ENCODE data around the gene FAM25A.
"Not testable (repeated sequence)": the region's sequence is repeated elsewhere in the genome, so short reads cannot be mapped to it uniquely, and the experiment has no call there.

FAM25A gene

DNA sequence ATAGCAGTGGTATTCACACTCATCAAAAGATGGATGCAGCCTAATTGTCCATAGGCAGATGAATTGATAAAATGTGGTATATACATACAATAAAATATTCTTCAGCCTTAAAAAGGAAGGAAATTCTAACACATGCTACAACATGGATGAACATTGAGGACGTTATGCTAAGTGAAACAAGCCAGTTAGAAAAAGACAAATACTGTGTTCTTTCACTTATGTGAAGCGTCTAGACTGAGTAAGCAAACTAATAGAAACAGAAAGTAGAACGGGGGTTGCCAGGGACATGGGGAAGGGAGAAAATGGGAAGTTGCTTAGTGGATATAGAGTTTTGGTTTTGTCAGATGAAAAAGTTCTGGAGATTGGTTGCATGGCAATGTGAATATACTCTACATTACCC, 6.6 kb upstream of the FAM25A start:
- not testable (repeated sequence) for DNase-seq (ENCODE audit: low spot score)

DNA sequence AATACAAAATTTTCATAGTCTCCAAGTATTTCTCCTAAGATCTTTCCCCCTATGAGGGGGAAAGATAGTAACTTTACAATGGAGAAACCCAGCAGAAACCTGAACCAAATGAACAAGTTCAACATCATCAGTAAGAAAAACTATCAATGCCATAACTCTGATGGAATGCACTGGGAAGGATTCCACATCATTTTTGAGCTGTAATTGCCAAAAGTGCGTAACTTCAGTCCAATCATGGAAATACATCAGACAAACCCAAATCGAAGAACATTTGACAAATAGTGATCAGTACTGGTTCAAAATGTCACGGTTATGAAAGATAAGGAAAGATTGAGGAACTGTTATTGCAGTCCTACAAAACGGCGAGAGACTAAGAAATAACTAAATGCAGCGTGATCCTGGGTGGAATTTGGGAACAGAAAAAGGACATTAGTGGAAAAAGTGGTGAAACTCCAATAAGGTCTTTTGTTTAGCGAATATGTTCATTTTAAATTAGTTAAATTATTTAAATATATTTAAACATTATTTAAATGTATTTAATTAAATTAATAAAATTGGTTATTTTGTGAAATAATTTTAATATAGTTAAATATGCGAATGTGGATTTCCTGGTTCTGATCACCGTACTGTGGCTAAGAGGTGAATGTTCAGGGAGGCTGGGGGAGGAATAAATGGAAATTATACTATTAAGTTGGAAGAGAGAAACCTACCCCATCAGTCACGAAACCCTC, 4.9 kb upstream of the FAM25A start:
- DNase-seq (ENCODE audit: low spot score): not testable (repeated sequence)

DNA sequence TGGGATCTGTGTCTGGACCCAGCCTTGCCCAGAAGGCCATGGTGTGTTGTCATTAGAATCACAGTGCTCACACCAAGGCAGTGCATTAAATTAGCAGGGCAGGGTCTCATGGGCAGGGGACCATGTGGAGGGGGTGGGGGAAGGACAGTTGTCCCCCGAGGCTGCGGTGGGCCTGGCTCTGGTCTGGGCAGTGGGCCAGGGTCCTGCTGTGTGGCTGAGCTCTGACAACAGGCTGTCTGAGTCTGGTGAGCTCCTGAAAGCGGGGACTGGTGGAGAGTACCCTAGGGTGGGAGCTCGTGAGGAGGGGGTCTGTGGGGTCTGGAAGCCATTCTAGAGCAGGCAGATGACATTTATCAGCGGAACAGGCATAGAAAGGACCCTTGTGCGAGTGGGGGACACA, 2.0 kb upstream of the FAM25A start:
- DNase-seq (ENCODE audit: low spot score): not testable (repeated sequence)

DNA sequence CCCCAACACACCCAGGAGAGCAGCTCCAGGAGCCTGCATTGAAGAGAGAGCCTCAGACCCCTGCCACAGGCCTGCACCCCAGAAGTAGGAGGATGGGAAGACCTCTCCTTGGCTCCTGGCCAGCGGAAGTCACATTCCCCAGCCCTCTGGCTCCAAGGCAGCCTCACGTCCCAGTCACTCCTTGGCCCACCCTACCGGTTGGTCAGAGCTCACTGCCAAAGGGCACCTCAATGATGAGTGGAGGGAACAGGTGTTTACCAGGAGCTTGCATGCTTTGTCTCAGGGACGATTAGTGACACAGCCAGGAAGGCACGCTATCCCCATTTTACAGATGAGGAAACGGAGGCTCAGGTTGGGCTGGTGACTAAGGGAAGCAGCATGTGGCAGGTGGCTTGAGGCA, 1.0 kb upstream of the FAM25A start:
- DNase-seq (ENCODE audit: low spot score): not testable (repeated sequence)

DNA sequence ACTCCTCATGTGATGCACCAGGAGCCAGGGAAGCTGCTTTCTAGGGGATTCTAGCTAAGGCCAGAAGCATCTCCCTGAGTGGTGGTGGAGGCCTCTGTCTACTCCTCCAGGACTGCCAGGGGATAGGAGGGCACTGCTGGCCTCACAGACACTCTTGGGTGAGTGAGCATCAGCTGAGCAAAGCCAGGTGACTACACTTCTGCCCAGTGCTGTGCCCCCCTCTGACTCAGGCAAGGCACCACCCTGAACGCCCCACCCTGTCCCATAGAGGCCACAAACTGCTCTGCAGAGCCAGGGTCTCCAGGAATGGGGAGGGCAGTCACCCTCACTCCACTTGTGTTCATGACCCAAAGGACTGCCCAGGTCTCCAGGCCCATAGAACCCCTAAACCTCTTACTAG, 590 bp upstream of the FAM25A start:
- not testable (repeated sequence) for DNase-seq (ENCODE audit: low spot score)

DNA sequence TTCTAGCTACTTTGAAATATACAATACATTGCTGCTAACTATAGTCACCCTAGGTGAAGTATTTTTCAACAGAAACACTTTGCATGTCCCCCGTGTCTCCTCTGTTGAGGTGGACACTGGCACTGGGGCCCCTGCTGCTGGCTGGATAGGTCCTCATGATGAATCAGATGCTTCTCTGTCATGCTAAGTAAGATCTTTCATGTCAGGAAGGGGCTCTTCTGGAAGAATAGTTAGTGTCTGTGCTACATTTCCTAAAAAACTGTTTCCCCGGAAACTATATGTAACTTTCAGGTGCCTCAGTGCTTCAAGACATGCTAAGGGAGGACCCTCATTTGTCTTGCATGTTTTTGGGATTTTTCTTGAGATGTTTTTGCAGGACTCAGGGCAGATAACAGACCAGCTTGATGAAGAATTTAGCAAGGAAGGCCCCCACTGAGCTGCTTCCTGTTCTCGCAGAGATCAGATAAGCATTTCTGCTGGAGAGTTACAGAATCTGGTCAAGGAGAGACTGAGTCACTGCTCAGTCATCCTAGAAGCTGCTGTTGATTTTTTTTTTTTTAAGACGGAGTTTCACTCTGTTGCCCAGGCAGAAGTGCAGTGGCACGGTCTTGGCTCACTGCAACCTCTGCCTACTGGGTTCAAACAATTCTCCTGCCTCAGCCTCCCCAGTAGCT, 5.3 kb downstream of the FAM25A start:
- not testable (repeated sequence) for DNase-seq (ENCODE audit: low spot score)

DNA sequence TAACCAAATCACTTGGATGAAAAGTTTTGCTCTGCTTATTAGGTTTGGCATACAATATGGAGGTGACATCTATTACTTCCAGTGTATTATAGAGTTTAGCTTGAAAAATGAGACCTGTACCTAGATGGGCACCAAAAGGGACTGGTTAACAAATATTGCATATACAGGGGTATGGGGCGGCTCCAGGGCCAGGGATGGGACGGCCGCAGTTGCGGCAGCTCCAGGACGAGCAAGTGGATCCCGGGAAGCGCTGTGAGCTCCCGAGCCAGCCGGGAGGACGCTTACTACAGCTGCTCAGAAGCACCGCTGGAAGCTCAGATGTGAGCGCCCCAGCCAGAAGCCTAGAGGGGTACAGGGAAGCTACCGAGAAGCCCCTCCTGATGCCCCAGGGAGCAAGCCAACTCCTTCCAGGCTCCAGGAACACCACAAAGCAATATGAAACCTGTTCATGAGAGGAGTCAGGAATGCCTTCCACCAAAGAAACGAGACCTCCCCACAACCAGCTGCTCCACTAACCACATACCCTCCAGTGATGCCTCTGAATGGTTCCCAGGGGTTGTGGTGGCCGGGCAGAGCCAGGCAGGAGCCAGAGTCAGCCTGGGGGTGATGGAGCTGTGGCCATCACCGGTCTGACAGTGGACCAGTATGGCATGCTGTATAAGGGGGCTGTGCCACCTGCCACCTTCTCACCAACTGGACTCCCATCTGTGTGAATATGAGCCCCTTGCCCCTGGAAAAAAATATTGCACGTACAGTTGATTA, 6.8 kb downstream of the FAM25A start:
- DNase-seq (ENCODE audit: low spot score): not testable (repeated sequence)

DNA sequence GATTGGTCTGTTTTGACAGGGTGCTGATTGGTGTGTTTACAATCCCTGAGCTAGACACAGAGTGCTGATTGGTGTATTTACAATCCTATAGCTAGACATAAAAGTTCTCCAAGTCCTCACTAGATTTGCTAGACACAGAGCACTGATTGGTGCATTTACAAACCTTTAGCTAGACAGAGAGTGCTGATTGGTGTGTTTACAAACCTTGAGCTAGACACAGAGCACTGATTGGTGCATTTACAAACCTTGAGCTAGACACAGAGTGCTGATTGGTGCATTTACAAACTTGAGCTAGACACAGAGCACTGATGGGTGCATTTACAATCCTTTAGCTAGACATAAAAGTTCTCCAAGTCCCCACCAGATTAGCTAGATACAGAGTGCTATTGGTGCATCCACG, 10.3 kb downstream of the FAM25A start:
- DNase-seq (ENCODE audit: low spot score): not testable (repeated sequence)

DNA sequence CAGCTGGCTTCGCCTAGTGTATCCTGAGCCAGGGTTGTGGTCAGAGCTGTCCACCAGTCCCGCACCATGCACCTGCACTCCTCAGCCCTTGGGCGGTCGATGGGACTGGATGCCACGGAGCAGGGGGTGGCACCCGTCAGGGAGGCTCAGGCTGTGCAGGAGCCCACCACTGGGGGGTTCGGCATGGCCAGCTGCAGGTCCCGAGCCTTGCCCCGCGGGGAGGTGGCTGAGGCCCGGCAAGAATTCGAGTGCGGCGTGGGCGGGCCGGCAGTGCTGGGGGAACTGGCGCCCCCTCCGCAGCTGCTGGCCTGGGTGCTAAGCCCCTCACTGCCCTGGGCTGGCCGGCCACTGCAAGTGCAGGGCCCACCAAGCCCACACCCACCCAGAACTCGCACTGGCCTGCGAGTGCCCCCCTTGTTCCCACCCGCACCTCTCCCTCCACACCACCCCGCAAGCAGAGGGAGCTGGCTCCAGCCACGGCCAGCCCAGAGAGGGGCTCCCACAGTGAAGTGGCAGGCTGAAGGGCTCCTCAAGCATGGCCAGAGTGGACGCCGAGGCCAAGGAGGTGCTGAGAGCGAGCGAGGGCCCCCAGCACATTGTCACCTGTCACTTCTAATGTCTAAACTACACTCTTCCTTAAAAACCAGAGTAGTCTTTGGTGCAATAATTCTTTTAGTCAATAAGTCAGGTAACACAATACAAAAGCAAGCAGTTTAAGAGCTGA, 11.0 kb downstream of the FAM25A start:
- no peak for DNase-seq (ENCODE audit: low spot score)

DNA sequence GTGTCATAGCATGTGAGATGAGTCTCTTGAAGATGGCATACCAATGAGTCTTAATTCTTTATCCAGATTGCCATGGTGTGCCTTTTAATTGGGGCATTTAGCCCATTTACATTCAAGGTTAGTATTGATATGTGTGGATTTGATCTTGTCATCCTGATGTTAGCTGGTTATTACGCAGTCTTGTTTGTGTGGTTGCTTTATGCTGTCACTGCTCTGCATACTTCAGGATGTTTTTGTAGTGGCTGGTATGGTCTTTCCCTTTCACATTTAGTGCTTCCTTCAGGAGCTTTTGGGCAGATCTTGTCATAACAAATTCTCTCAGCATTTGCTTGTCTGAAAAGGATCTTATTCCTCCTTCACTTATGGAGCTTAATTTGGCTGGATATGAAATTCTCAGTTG, 16.5 kb downstream of the FAM25A start:
- no peak for DNase-seq (ENCODE audit: low spot score)

DNA sequence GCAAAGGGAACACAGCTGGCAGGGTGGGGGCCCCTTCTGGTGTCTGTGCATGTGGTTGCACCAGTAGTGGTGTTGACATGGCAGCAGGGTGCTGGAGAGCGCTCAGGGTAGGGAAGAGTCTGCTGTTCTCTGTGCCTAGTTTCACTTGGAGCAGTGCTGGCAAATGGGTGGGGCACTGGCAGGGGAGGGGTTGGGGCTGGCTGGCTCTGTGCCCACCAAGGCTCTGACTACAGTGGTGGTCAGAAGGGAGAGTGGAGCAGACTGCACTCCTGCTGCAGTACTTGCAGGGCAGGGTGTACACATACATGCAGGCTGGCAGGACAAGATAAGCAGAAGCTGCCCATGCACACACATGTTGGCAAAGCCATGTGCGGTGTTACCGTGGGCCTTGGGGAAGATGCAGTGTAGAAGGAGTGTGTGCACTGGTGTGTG, 18.2 kb downstream of the FAM25A start:
- no peak for DNase-seq (ENCODE audit: low spot score)

DNA sequence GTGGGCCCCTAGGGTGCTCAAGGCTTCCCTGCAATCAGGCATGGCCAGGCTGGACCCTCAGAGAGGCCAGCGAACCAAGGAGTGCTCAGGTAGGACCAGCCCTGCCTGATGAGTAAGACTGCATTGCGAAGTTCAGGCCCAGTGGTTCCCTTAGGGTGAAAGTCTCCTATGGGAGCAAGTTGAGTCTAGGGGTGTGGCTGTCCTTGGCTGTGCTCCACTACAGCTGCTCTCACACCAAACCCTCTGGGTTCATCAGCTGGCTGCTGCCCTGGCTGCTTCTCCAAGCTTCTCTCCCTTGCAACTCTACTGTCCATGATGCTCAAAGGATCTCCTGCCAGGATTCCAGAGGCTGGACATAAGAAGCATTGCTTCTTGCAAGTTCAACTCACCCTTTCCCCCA, 18.7 kb downstream of the FAM25A start:
- no peak for DNase-seq (ENCODE audit: low spot score)

DNA sequence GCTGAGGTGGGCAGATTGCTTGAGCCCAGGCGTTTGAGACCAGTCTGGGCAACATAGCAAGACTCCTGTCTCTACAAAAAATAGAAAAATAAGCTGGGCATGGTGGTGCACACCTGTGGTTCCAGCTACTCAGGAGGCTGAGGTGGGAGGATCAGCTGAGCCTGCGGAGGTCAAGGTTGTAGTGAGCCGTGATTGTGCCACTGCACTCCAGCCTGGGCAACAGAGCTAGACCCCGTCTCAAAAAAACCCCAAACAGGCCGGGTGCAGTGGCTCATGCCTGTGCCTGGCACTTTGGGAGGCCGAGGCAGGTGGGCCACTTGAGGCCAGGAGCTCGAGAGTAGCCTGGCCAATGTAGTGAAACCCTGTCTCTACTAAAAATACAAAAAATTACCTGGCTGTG, 23.5 kb downstream of the FAM25A start:
- not testable (repeated sequence) for DNase-seq (ENCODE audit: low spot score)

DNA sequence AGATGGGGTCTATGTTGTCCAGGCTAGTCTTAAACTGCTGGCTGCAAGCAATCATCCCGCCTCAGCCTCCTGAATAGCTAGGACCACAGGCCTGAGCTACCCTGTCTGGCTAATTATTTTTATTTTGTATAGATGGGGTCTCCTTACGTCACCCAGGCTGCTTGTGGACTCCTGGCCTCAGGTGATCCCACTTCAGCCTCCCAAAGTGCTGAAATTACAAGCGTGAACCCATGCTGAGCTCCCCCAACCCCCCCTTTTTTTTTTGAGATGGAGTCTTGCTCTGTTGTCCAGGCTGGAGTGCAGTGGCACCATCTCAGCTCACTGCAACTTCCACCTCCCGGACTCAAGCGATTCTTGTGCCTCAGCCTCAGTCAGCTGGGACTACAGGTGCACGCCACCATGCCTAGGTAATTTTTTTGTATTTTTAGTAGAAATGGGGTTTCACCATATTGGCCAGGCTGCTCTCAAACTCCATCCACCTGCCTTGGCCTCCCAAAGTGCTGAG, 25.4 kb downstream of the FAM25A start:
- DNase-seq (ENCODE audit: low spot score): no peak

DNA sequence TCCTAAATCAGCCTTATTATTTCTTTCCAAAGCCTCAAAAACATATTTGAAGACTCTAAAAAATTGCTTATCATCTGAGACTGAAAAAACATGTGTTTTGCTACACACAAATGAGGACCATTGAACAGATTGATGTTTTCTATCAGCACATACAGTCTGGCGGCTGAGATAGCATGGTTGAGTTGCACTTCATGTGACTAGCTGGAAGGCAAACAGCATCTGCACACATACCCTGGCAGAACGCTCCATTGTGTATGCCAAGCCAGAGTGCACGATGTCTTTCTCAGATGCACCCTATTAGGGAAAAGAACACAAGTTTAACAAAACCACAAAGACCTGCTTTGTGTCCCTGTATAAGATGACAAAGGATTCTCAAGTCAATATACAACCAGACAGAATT, 33.0 kb downstream of the FAM25A start:
- DNase-seq (ENCODE audit: low spot score): no peak

DNA sequence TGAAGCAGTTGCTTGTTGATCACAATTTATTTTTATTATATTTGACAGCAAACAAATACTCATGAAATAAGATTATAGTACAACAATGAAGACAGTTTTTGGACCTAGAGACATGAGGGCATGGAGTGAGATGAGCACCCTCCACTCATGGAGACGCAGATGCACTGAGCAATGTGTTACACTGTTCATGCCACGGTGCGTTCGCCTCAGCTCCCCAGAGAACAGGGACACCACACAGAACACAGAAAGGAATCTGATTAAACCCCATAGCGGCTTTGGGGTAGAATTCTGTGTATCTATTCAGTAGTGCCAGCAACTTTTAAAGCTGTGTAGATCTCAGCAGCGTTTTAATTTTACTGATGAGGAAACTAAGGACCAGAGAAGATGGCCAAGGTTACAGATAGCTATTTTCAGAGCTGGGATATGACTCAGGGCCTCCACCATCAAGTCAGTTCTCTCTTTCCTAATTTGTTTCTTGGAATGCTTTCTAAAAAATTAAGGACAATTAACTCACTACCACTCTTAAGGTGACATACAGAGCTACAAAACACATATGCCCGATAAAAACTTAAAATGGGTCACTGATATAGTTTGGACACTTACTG, 33.6 kb downstream of the FAM25A start:
- no peak for DNase-seq (ENCODE audit: low spot score)

DNA sequence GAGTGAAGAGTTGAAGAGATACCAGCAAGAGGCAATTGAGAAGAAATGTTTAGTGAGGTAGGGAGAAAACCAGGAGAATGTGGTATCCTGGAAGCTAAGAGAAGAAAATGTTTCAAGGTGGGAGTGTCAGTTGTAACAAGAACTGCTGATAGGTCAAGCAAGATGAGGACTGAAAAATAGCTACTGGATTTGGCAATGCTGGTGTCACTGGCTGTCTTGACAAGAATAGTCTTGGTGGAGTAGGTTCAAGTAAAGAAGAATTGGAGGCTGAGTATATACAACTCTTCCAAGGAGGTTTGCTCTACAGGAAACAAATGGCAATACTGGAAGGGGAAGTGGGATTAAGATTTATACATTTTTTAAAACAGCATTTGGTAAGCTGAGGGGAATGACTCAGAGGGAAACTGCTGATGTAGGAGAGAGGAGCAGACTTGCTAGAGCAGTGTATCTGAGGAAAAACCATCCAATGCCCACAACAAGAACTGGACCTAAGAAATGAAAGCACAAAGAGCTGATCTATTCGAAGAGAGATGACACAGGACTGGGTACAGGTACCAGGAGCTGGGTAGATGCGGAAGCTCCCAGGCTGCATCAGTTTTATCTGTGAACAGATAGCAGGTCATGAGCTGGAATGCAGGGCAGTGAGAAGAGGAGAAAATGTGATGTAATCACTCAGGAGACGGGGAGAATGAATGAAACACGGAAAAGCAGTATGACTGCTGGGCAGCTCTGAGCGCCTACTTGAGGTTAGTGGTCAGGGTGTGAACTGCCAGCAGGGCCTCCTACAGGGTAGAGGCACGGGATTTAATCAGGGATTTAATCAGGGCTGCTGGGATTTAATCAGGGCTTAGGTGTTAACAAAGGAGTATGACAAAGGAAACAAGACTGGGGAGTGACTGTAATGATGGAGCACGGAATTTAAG, 34.5 kb downstream of the FAM25A start:
- no peak for DNase-seq (ENCODE audit: low spot score)

DNA sequence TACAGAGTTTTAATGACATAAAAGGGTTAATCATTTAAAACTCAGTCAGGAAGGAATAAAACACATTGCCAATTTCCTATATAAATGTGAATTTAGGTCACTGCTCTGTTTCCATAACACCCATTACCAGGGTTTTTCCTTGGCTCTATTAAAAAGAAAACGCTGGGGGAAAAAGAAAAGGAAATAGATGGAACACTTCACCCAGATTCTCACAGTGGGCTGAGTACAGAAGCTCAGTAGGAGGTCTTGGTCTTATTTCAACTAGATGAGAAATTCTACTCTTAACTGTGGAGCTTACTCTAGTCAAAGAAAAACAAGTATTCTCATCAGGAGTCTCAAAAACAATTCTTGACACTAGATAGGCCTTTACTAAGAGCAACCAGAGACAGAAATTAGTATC, 38.1 kb downstream of the FAM25A start:
- no peak for DNase-seq (ENCODE audit: low spot score)

DNA sequence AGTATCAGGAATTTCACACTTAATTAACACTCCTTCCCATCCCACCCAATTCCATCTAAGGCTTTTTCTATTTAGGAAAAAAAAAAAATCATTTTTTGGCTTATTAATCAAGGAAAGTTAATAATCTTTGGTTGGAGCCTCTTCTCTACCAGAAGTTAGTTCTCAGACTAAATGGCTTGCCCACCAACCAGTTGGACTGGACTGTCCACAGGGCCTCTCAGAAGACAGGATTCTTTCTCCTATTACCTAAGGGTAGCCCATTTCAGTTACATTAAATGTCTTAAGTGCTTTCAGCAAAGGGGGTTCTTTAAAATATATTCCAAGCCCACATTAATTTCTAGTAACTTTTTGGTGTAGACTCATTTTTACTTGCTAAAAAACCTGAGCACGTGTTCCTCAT, 39.3 kb downstream of the FAM25A start:
- DNase-seq (ENCODE audit: low spot score): no peak

DNA sequence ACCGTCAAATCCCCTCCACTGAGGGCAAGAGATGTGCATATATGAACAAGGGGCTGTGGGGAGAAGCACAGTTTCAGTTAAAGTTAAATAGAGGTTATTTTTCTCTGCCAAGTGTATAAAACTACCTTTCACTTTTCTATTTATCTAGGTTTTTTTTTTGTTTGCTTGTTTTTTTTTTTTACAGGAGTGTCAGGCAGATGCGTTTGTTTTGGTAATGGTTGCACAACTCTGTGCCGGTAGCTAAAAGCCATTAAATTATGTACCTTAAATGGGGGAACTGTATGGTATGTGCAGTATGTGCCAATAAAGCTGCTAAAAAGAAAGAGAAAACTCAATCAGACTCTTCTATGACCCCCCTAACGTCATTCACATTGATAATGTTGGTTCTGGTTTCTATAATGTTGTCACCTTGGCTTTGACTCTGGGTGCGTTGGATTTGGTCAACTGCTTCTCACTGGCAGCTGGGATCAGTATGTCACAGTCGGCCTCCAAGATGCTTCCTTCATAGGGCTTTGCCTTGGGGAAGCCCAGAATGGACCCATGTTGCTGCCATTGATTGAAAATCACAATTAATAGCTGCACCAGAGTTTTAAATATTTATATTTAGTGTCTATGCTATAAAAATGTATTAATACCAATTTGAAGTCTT, 40.3 kb downstream of the FAM25A start:
- no peak for DNase-seq (ENCODE audit: low spot score)
